SK-N-MC (cell line): ENCODE results near the gene TGFA.

ENCODE experiments used
- EZH2 ChIP-seq: fragments of 200-600 bp; sonication (generic); IDR thresholded peaks from one replicate; pipeline ENCODE4 v1.6.1; 2017; ENCODE audit warnings: antibody characterized with exemption
- FOXP2 ChIP-seq: optimal IDR thresholded peaks from 2 replicates; pipeline ENCODE3; 2011; ENCODE audit warnings: mild to moderate bottlenecking, moderate library complexity; ENCODE audit not compliant: insufficient read depth; ENCODE audit errors: extremely low read length, control extremely low read depth

GRCh38 chr2:70516596-70516995 lies 37.0 kb downstream of the TGFA start:
- TF ChIP-seq FOXP2 (no peak), EZH2 (no peak)
